ENCODE measurements around the gene OXSR1.
"Not testable (repeated sequence)": the region's sequence is repeated elsewhere in the genome, so short reads cannot be mapped to it uniquely, and the experiment has no call there.

Gene OXSR1

GRCh38 chr3:38271553-38271952, 106.2 kb downstream of the OXSR1 start:
- no peak for DNase-seq (ENCODE audit: low read depth)

- no peak for DNase-seq (ENCODE audit: low read depth)
Observed at GRCh38 chr3:38274864-38275649, 109.7 kb downstream of the OXSR1 start.

GRCh38 chr3:38275658-38276057, 110.3 kb downstream of the OXSR1 start:
- DNase-seq (ENCODE audit: low read depth), result no peak

GRCh38 chr3:38276081-38276916, 111.0 kb downstream of the OXSR1 start:
- no peak for DNase-seq (ENCODE audit: low read depth)

GRCh38 chr3:38276917-38277630, 111.7 kb downstream of the OXSR1 start:
- DNase-seq (ENCODE audit: low read depth), result no peak

GRCh38 chr3:38278841-38279240, 113.5 kb downstream of the OXSR1 start:
- no peak for DNase-seq (ENCODE audit: low read depth)

- DNase-seq (ENCODE audit: low read depth), result no peak
Observed at GRCh38 chr3:38281895-38282686, 116.8 kb downstream of the OXSR1 start, which contains the start of gene SLC22A14. TSS of gene SLC22A14 (plus strand) at chr3:38282294. CDS start at chr3:38306027, 23,733 bp downstream.

- no peak for DNase-seq (ENCODE audit: low read depth)
Observed at GRCh38 chr3:38283810-38284755, 118.7 kb downstream of the OXSR1 start.

GRCh38 chr3:38284756-38285150, 119.4 kb downstream of the OXSR1 start:
- no peak for DNase-seq (ENCODE audit: low read depth)

GRCh38 chr3:38289286-38290217, 124.2 kb downstream of the OXSR1 start:
- DNase-seq (ENCODE audit: low read depth), result not testable (repeated sequence)

- not testable (repeated sequence) for DNase-seq (ENCODE audit: low read depth)
Observed at GRCh38 chr3:38297053-38297452, 131.7 kb downstream of the OXSR1 start.

- DNase-seq (ENCODE audit: low read depth), result no peak
Observed at GRCh38 chr3:38297537-38297936, 132.2 kb downstream of the OXSR1 start.

GRCh38 chr3:38297947-38298711, 132.8 kb downstream of the OXSR1 start:
- DNase-seq (ENCODE audit: low read depth), result no peak

All from stimulated activated CD8-positive, alpha-beta memory T cell treated with anti-CD3 and anti-CD28 coated beads, Interleukin-12 subunit alpha, Interleukin-12 subunit beta, amount 100 ng/mL, for 1 hour (primary cell).